Liver (tissue), 9 donors: ENCODE data around the gene DCTPP1. TPM values are rescaled to one million over a fixed set of nuclear protein-coding genes. Genes with fewer than 3 reads are reported as not detected.

Experiments used
- DNase-seq: peaks from one replicate; pipeline ENCODE4 v3.0.0-alpha.2; 2017; ENCODE audit warnings: low spot score
- H3K27ac ChIP-seq, 2 donors: one replicate each; pipeline ENCODE4 v1.7.0; 2013; ENCODE audit warnings: inconsistent platforms in 2 of 2, low read length in 2 of 2, control low read depth in 1 of 2, low read depth in 1 of 2, mild to moderate bottlenecking in 1 of 2
- H3K27me3 ChIP-seq, 4 donors: one replicate each; pipeline versions ENCODE4 v1.6.1 to v1.7.0; 2013; ENCODE audit warnings: low read length in 3 of 4, inconsistent platforms in 1 of 4, mild to moderate bottlenecking in 1 of 4, moderate library complexity in 1 of 4; ENCODE audit not compliant: control insufficient read depth in 4 of 4, insufficient read depth in 4 of 4
- H3K36me3 ChIP-seq, 4 donors: one replicate each; pipeline versions ENCODE4 v1.6.1 to v1.7.0; 2013; ENCODE audit warnings: low read length in 3 of 4, mild to moderate bottlenecking in 3 of 4, low read depth in 1 of 4, moderate library complexity in 1 of 4; ENCODE audit not compliant: control insufficient read depth in 4 of 4, insufficient read depth in 3 of 4
- H3K4me1 ChIP-seq, 4 donors: one replicate each; pipeline versions ENCODE4 v1.6.1 to v1.7.0; 2013; ENCODE audit warnings: low read length in 3 of 4, mild to moderate bottlenecking in 3 of 4, moderate library complexity in 1 of 4; ENCODE audit not compliant: control insufficient read depth in 4 of 4, insufficient read depth in 4 of 4
- H3K4me3 ChIP-seq, 3 donors: one replicate each; pipeline versions ENCODE4 v1.6.1 to v1.7.0; 2013; ENCODE audit warnings: low read length in 3 of 3, control low read depth in 1 of 3, low read depth in 1 of 3, mild to moderate bottlenecking in 1 of 3
- H3K9ac ChIP-seq, 2 donors: one replicate each; pipeline ENCODE4 v1.7.0; 2013; ENCODE audit warnings: low read length in 2 of 2, mild to moderate bottlenecking in 2 of 2, moderate library complexity in 2 of 2, control low read depth in 1 of 2, low read depth in 1 of 2
- H3K9me3 ChIP-seq, 4 donors: one replicate each; pipeline versions ENCODE4 v1.6.1 to v1.7.0; 2013; ENCODE audit warnings: low read length in 3 of 4; ENCODE audit not compliant: control insufficient read depth in 4 of 4
- EGR1 ChIP-seq, 2 donors: IDR thresholded peaks; 2 replicates each; pipeline ENCODE4 v1.6.1; 2016 to 2018; ENCODE audit warnings: antibody characterized with exemption in 2 of 2, low read depth in 2 of 2
- FOXA1 ChIP-seq: IDR thresholded peaks from 2 replicates; pipeline ENCODE4 v1.6.1; 2016; ENCODE audit warnings: antibody characterized with exemption
- FOXA2 ChIP-seq: IDR thresholded peaks from 2 replicates; pipeline ENCODE4 v1.6.1; 2016; ENCODE audit warnings: antibody characterized with exemption
- GABPA ChIP-seq, 2 donors: IDR thresholded peaks in 1 of 2; conservative IDR thresholded peaks in 1 of 2; 2 replicates each; pipeline ENCODE4 v1.6.1; 2016; ENCODE audit warnings: antibody characterized with exemption in 2 of 2, mild to moderate bottlenecking in 1 of 2, moderate library complexity in 1 of 2
- HNF4A ChIP-seq, 2 donors: conservative IDR thresholded peaks; 2 replicates each; pipeline ENCODE4 v1.6.1; 2016; ENCODE audit warnings: antibody characterized with exemption in 2 of 2, mild to moderate bottlenecking in 2 of 2
- HNF4G ChIP-seq: IDR thresholded peaks from 2 replicates; pipeline ENCODE4 v1.6.1; 2016; ENCODE audit warnings: antibody characterized with exemption
- JUND ChIP-seq, 2 donors: IDR thresholded peaks; 2 replicates each; pipeline ENCODE4 v1.6.1; 2016; ENCODE audit warnings: antibody characterized with exemption in 2 of 2
- MAX ChIP-seq: IDR thresholded peaks from 2 replicates; pipeline ENCODE4 v1.6.1; 2016; ENCODE audit warnings: antibody characterized with exemption
- NR2F2 ChIP-seq: IDR thresholded peaks from 2 replicates; pipeline ENCODE4 v1.6.1; 2016; ENCODE audit warnings: antibody characterized with exemption
- RAD21 ChIP-seq, 2 donors: IDR thresholded peaks; 2 replicates each; pipeline ENCODE4 v1.6.1; 2016; ENCODE audit warnings: antibody characterized with exemption in 2 of 2, mild to moderate bottlenecking in 2 of 2
- RXRA ChIP-seq, 2 donors: IDR thresholded peaks; 2 replicates each; pipeline ENCODE4 v1.6.1; 2017 to 2018; ENCODE audit warnings: antibody characterized with exemption in 2 of 2, mild to moderate bottlenecking in 1 of 2
- SP1 ChIP-seq: IDR thresholded peaks from 2 replicates; pipeline ENCODE4 v1.6.1; 2018; ENCODE audit warnings: antibody characterized with exemption, mild to moderate bottlenecking
- TAF1 ChIP-seq: conservative IDR thresholded peaks from 2 replicates; pipeline ENCODE4 v1.6.1; 2016; ENCODE audit warnings: antibody characterized with exemption, mild to moderate bottlenecking
- YY1 ChIP-seq: IDR thresholded peaks from 2 replicates; pipeline ENCODE4 v1.6.1; 2016; ENCODE audit warnings: antibody characterized with exemption, mild to moderate bottlenecking
- WGBS: extraction: QIAGEN DNeasy Blood & Tissue Kit; methylation state at CpG from one replicate; pipeline ENCODE4 v1.1.7; 2013; 5-methylcytosine and 5-hydroxymethylcytosine counted together
- polyA plus RNA-seq, 2 donors: library from polyadenylated mRNA; stranded (reverse) in 1 of 2; unstranded in 1 of 2; fragments of 200-250 nt in 1 of 2; fragments of >200 nt in 1 of 2; fragmentation: Nextera tagmentation in 1 of 2; extraction: Ambion mirVana in 1 of 2; gene quantifications; one replicate each; pipeline versions ENCODE4 v1.2.1 to v1.2.3, GENCODE V29; 2013 to 2015
- total RNA-seq, 2 donors: library from RNA; depleted of rRNA; stranded (reverse); fragments of >200 nt; gene quantifications; one replicate each; pipeline ENCODE4 v1.2.3, GENCODE V29; 2014
- TF ChIP-seq, protein P1 (sequence below): IDR thresholded peaks from 2 replicates; pipeline ENCODE4 v1.6.1; 2016; ENCODE audit warnings: antibody characterized with exemption, mild to moderate bottlenecking
- TF ChIP-seq, protein P2 (sequence below): IDR thresholded peaks from 2 replicates; pipeline ENCODE4 v1.6.1; 2016; ENCODE audit warnings: antibody characterized with exemption
- TF ChIP-seq, protein P3 (sequence below): IDR thresholded peaks from 2 replicates; pipeline ENCODE4 v1.6.1; 2016; ENCODE audit warnings: antibody characterized with exemption
- TF ChIP-seq, protein P4 (sequence below): fragments of 150-350 bp; IDR thresholded peaks from 2 replicates; pipeline ENCODE4 v1.5.1; 2017; ENCODE audit warnings: improper control_type of control experiment, low read depth, low read length; ENCODE audit not compliant: missing input control
- donor health status: healthy.
- donor health status: healthy.
- donor health status: healthy.
- donor health status: healthy.
- donor health status: healthy.

The DCTPP1 gene
- total and polyA plus RNA-seq, 4 donors: 6.0 to 18.8 (median 15.0) TPM

DNA sequence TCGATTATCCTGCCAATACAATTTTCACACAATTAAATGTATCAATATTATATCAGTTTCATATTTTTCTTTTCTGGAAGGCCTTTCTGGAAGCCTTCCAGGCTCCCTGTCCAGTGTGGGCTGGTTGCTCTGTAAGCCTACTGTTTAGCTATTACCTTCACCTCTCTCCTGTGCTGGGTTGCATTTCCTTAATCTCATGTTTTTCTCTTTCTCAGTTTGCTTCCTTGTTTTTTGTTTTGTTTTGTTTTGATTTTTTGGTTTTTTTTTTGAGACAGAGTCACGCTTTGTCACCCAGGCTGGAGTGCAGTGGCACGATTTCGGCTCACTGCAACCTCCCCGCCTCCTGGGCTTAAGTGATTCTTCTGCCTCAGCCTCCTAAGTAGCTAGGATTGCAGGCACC, 9.0 kb upstream of the DCTPP1 start (continued):
- TF ChIP-seq TAF1: no peak

DNA sequence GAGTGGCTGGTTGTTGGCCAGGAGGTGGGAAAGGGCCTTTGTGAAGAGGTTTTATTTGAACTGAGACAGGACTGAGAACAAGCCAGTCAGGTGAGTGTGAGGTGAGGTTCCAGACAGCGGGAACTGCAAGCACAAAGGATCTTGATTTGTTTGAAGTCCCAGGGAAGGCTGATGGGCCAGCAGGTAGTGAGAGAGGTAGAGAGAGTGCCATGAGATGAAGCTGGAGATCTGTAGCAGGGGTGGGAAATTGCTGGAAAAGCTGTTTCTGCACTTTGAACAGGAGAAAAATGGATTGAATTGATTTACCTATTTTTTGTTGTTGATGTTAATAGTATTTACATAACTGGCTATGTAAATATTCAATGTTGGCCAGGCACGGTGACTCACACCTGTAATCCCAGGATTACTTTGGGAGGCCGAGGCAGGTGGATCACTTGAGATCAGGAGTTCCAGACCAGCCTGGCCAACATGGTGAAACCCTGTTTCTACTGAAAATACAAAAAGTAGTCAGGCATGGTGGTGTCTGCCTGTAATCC, 7.7 kb upstream of the DCTPP1 start:
- no peak for DNase-seq
- Histone ChIP-seq H3K27me3 (no peaks in the 10 kb centered on the region), H3K36me3 (no peaks in the 10 kb centered on the region), H3K9me3 (no peaks in the 10 kb centered on the region), H3K9ac (no peak overlapping the region), H3K27ac (peak overlapping the region in 1 of 2 donors; percentile 16), H3K4me1 (peaks cover 0 to 6% (median 2%) of the 10 kb centered on the region in 4 donors), H3K4me3 (no peak overlapping the region)
- WGBS: 33% methylated on average over 3 of the region's 3 CpGs
- TF ChIP-seq, protein P1, sequence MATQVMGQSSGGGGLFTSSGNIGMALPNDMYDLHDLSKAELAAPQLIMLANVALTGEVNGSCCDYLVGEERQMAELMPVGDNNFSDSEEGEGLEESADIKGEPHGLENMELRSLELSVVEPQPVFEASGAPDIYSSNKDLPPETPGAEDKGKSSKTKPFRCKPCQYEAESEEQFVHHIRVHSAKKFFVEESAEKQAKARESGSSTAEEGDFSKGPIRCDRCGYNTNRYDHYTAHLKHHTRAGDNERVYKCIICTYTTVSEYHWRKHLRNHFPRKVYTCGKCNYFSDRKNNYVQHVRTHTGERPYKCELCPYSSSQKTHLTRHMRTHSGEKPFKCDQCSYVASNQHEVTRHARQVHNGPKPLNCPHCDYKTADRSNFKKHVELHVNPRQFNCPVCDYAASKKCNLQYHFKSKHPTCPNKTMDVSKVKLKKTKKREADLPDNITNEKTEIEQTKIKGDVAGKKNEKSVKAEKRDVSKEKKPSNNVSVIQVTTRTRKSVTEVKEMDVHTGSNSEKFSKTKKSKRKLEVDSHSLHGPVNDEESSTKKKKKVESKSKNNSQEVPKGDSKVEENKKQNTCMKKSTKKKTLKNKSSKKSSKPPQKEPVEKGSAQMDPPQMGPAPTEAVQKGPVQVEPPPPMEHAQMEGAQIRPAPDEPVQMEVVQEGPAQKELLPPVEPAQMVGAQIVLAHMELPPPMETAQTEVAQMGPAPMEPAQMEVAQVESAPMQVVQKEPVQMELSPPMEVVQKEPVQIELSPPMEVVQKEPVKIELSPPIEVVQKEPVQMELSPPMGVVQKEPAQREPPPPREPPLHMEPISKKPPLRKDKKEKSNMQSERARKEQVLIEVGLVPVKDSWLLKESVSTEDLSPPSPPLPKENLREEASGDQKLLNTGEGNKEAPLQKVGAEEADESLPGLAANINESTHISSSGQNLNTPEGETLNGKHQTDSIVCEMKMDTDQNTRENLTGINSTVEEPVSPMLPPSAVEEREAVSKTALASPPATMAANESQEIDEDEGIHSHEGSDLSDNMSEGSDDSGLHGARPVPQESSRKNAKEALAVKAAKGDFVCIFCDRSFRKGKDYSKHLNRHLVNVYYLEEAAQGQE: no peak
- TF ChIP-seq HNF4A (conservative IDR thresholded peaks at IDR 0.05) (peak in 1 of 2 donors; percentile 4), JUND (IDR thresholded peaks at IDR 0.05) (no peak), FOXA2 (peak; percentile 51)

DNA sequence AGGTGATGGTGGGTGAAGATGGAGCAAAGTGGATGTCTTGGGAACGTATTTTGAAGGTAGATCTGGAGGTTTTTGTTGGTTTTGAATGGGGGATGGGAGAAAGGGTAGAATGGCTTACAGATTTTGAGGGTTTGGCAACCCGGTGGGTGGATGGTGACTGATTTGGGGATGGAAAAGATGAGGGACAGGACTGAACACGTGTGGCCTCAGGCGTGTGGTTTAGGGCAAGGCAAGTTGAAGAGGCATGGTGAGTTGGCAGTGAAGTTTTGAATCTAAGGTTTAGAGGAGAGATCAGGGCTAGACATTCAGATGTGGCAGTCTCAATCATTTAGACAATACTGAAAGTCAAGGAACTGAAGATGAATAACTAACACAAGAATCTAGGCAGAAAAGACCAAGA, 5.0 kb upstream of the DCTPP1 start:
- H3K4me1 ChIP-seq: peaks cover 0 to 10% (median 6%) of the 10 kb centered on the region in 4 donors
- TF ChIP-seq EGR1 (IDR thresholded peaks at IDR 0.05; ENCODE audit: low read depth in 2 of 2) (no peak), FOXA1 (no peak), RXRA (IDR thresholded peaks at IDR 0.05) (no peak), GABPA (IDR thresholded peaks at IDR 0.05 in 1 of 2, conservative IDR thresholded peaks at IDR 0.05 in 1 of 2) (no peak), HNF4G (no peak), SP1 (no peak), TAF1 (no peak), YY1 (no peak), HNF4A (conservative IDR thresholded peaks at IDR 0.05) (no peak), NR2F2 (no peak), FOXA2 (no peak), MAX (no peak), JUND (IDR thresholded peaks at IDR 0.05) (no peak), RAD21 (IDR thresholded peaks at IDR 0.05) (no peak)
- TF ChIP-seq, protein P2, sequence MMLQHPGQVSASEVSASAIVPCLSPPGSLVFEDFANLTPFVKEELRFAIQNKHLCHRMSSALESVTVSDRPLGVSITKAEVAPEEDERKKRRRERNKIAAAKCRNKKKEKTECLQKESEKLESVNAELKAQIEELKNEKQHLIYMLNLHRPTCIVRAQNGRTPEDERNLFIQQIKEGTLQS: no peak
- TF ChIP-seq, protein P3, sequence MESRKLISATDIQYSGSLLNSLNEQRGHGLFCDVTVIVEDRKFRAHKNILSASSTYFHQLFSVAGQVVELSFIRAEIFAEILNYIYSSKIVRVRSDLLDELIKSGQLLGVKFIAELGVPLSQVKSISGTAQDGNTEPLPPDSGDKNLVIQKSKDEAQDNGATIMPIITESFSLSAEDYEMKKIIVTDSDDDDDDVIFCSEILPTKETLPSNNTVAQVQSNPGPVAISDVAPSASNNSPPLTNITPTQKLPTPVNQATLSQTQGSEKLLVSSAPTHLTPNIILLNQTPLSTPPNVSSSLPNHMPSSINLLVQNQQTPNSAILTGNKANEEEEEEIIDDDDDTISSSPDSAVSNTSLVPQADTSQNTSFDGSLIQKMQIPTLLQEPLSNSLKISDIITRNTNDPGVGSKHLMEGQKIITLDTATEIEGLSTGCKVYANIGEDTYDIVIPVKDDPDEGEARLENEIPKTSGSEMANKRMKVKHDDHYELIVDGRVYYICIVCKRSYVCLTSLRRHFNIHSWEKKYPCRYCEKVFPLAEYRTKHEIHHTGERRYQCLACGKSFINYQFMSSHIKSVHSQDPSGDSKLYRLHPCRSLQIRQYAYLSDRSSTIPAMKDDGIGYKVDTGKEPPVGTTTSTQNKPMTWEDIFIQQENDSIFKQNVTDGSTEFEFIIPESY: no peak
- TF ChIP-seq, protein P1: no peak
- TF ChIP-seq, protein P4, sequence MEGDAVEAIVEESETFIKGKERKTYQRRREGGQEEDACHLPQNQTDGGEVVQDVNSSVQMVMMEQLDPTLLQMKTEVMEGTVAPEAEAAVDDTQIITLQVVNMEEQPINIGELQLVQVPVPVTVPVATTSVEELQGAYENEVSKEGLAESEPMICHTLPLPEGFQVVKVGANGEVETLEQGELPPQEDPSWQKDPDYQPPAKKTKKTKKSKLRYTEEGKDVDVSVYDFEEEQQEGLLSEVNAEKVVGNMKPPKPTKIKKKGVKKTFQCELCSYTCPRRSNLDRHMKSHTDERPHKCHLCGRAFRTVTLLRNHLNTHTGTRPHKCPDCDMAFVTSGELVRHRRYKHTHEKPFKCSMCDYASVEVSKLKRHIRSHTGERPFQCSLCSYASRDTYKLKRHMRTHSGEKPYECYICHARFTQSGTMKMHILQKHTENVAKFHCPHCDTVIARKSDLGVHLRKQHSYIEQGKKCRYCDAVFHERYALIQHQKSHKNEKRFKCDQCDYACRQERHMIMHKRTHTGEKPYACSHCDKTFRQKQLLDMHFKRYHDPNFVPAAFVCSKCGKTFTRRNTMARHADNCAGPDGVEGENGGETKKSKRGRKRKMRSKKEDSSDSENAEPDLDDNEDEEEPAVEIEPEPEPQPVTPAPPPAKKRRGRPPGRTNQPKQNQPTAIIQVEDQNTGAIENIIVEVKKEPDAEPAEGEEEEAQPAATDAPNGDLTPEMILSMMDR: no peak
- no peak overlapping the region for H3K27ac ChIP-seq
- DNase-seq: no peak
- no peaks in the 10 kb centered on the region for H3K36me3 ChIP-seq
- H3K9me3 ChIP-seq: no peaks in the 10 kb centered on the region
- no peak overlapping the region for H3K9ac ChIP-seq
- no peaks in the 10 kb centered on the region for H3K27me3 ChIP-seq
- H3K4me3 ChIP-seq: no peak overlapping the region
- 84% methylated on average over 4 of the region's 4 CpGs for whole genome bisulfite sequencing
